Measurements from ENCODE around the gene KIZ.

Gene KIZ

DNA sequence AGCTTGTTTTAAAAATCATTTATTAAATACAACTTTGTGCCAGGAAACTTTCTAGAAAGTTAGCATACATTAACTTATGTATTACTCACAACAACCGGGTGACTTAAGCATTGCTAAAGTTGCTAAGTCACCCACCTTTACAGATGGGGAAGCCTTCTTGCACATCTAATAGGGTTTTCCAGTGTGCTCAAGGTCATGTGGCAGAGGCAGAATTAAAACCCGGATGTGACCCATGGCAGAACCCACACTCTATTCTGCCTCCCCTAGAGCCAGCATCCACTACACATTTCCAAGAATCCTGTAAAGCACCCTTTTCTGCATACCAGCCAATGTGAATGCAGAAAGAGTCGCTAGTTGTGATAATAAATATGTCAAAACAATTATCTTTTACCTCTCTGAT, 33.1 kb upstream of the KIZ start:
- no peak for DNase-seq
- no peak overlapping the region for H3K14ac ChIP-seq (ENCODE audit: low read length in 2 of 2)
- H4K8ac ChIP-seq (ENCODE audit: low read length): no peak overlapping the region
- no peak overlapping the region for H2AK5ac ChIP-seq (ENCODE audit: low read length, severe bottlenecking)
- no peaks in the 10 kb centered on the region for H3K9me3 ChIP-seq (ENCODE audit: control insufficient read depth, low read length)
- no peak overlapping the region for H4K91ac ChIP-seq (ENCODE audit: low read length)
- H3K18ac ChIP-seq (ENCODE audit: low read depth in 1 of 2, low read length in 2 of 2): no peak overlapping the region
- no peaks in the 10 kb centered on the region for H3K4me1 ChIP-seq (ENCODE audit: control insufficient read depth, insufficient read depth, low read depth, low read length)
- no peak overlapping the region for H3K4me2 ChIP-seq (ENCODE audit: low read length, poor library complexity, severe bottlenecking)
- no peak overlapping the region for H3K4me3 ChIP-seq (ENCODE audit: insufficient read depth in 1 of 2, low read depth in 1 of 2, low read length in 2 of 2)
- 95% methylated on average over 2 of the region's 3 CpGs for WGBS
- H3K23ac ChIP-seq (ENCODE audit: low read length in 2 of 2): no peak overlapping the region
- no peak overlapping the region for H2BK12ac ChIP-seq (ENCODE audit: low read length in 2 of 2)
- H3K79me1 ChIP-seq (replicated peaks; ENCODE audit: low read length, poor library complexity, severe bottlenecking): no peaks in the 10 kb centered on the region
- H3K27me3 ChIP-seq (ENCODE audit: control insufficient read depth in 1 of 2, insufficient read depth in 1 of 2, low read length in 2 of 2): peaks cover 46 to 77% of the 10 kb centered on the region in 2 experiments
- no peak overlapping the region for H3K4ac ChIP-seq (ENCODE audit: low read depth in 1 of 2, low read length in 2 of 2)
- no peak overlapping the region for H2AFZ ChIP-seq (ENCODE audit: low read depth, low read length)
- no peak overlapping the region for H2BK15ac ChIP-seq (ENCODE audit: low read depth, poor library complexity, severe bottlenecking)
- no peaks in the 10 kb centered on the region for H3K36me3 ChIP-seq (ENCODE audit: control insufficient read depth in 1 of 2, insufficient read depth in 2 of 2, low read depth in 1 of 2, low read length in 2 of 2)
- H3K9ac ChIP-seq (ENCODE audit: low read length): no peak overlapping the region
- no peak overlapping the region for H2BK5ac ChIP-seq (ENCODE audit: low read depth, low read length, poor library complexity, severe bottlenecking)
- no peak overlapping the region for H3K27ac ChIP-seq (ENCODE audit: low read length, poor library complexity, severe bottlenecking)
- no peak overlapping the region for H2BK120ac ChIP-seq (ENCODE audit: low read depth, low read length)

GRCh38 chr20:21096321-21097043, 29.4 kb upstream of the KIZ start:
- no peak overlapping the region for H2BK120ac ChIP-seq (ENCODE audit: low read depth, low read length)
- 36% methylated on average over 10 of the region's 10 CpGs for WGBS

DNA sequence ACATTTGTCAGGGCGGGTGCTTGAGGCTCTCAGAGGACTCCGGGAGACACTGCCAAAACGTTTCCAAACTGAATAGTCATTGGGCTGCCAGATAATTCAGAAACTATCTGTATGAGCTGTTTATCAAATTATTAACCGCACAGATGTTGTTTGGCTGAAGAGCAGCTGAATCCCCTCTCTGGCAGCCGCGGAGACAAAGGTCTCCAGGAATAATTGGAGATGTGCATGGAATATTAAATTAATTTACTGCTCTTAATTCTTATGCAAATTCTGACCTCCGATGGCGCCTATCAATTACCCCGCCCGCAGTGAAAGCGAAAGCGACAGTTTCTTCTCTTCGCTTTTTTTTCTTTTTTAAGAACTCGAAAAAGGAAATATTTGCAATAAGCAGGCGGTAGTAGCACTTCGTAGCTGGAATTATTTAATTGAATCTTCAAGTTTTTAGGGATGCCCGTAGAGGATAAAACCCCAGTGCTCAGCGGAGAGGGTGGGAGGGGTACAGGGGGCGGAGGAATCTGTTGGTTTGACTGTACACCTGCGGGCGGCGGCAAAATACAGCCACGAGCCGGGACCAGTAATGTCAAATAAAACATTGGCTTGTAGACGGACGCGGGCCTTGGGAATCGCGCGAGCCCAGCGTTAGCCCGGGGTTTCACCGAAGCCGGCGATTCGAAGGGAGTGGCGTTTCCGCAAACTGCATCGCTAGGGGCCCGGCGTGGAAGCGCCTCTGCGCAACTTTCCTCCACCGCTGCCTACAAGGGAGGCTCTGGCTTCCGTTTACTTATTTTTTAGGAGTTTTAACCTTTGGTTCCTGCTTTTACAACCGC, 25.9 kb upstream of the KIZ start:
- peak overlapping the region; percentile 59 for H3K4me2 ChIP-seq (ENCODE audit: low read length, poor library complexity, severe bottlenecking)
- H2AK5ac ChIP-seq (ENCODE audit: low read length, severe bottlenecking): no peak overlapping the region
- no peak overlapping the region for H3K4ac ChIP-seq (ENCODE audit: low read depth in 1 of 2, low read length in 2 of 2)
- under 1% methylated on average over 43 of the region's 46 CpGs for WGBS
- peaks cover 28% of the 10 kb centered on the region for H3K4me1 ChIP-seq (ENCODE audit: control insufficient read depth, insufficient read depth, low read depth, low read length)
- H3K14ac ChIP-seq (ENCODE audit: low read length in 2 of 2): no peak overlapping the region
- H3K27ac ChIP-seq (ENCODE audit: low read length, poor library complexity, severe bottlenecking): no peak overlapping the region
- H3K9me3 ChIP-seq (ENCODE audit: control insufficient read depth, low read length): no peaks in the 10 kb centered on the region
- H4K91ac ChIP-seq (ENCODE audit: low read length): no peak overlapping the region
- H4K8ac ChIP-seq (ENCODE audit: low read length): no peak overlapping the region
- peaks cover 79 to 88% of the 10 kb centered on the region in 2 experiments for H3K27me3 ChIP-seq (ENCODE audit: control insufficient read depth in 1 of 2, insufficient read depth in 1 of 2, low read length in 2 of 2)
- H3K18ac ChIP-seq (ENCODE audit: low read depth in 1 of 2, low read length in 2 of 2): no peak overlapping the region
- no peak overlapping the region for H2BK12ac ChIP-seq (ENCODE audit: low read length in 2 of 2)
- DNase-seq: peak; percentile 18
- peak overlapping the region; percentile 66 for H3K9ac ChIP-seq (ENCODE audit: low read length)
- H3K36me3 ChIP-seq (ENCODE audit: control insufficient read depth in 1 of 2, insufficient read depth in 2 of 2, low read depth in 1 of 2, low read length in 2 of 2): no peaks in the 10 kb centered on the region
- no peak overlapping the region for H2BK15ac ChIP-seq (ENCODE audit: low read depth, poor library complexity, severe bottlenecking)
- no peak overlapping the region for H3K23ac ChIP-seq (ENCODE audit: low read length in 2 of 2)
- H3K79me1 ChIP-seq (replicated peaks; ENCODE audit: low read length, poor library complexity, severe bottlenecking): no peaks in the 10 kb centered on the region
- H2BK5ac ChIP-seq (ENCODE audit: low read depth, low read length, poor library complexity, severe bottlenecking): no peak overlapping the region
- no peak overlapping the region for H2AFZ ChIP-seq (ENCODE audit: low read depth, low read length)
- H3K4me3 ChIP-seq (ENCODE audit: insufficient read depth in 1 of 2, low read depth in 1 of 2, low read length in 2 of 2): peak overlapping the region in 1 of 2 experiments; percentile 75
- H2BK120ac ChIP-seq (ENCODE audit: low read depth, low read length): no peak overlapping the region

More at GRCh38 chr20:21096321-21097043, 29.4 kb upstream of the KIZ start:
- H3K14ac ChIP-seq (ENCODE audit: low read length in 2 of 2): no peak overlapping the region
- H3K4me2 ChIP-seq (ENCODE audit: low read length, poor library complexity, severe bottlenecking): no peak overlapping the region
- H3K4me1 ChIP-seq (ENCODE audit: control insufficient read depth, insufficient read depth, low read depth, low read length): peaks cover 12% of the 10 kb centered on the region
- H3K4ac ChIP-seq (ENCODE audit: low read depth in 1 of 2, low read length in 2 of 2): no peak overlapping the region
- no peak overlapping the region for H3K23ac ChIP-seq (ENCODE audit: low read length in 2 of 2)
- no peak overlapping the region for H2BK5ac ChIP-seq (ENCODE audit: low read depth, low read length, poor library complexity, severe bottlenecking)
- no peaks in the 10 kb centered on the region for H3K9me3 ChIP-seq (ENCODE audit: control insufficient read depth, low read length)
- no peak overlapping the region for H3K27ac ChIP-seq (ENCODE audit: low read length, poor library complexity, severe bottlenecking)
- no peaks in the 10 kb centered on the region for H3K36me3 ChIP-seq (ENCODE audit: control insufficient read depth in 1 of 2, insufficient read depth in 2 of 2, low read depth in 1 of 2, low read length in 2 of 2)
- peak; percentile 52 for DNase-seq
- peaks cover 63 to 84% of the 10 kb centered on the region in 2 experiments for H3K27me3 ChIP-seq (ENCODE audit: control insufficient read depth in 1 of 2, insufficient read depth in 1 of 2, low read length in 2 of 2)
- H3K9ac ChIP-seq (ENCODE audit: low read length): no peak overlapping the region
- H2BK12ac ChIP-seq (ENCODE audit: low read length in 2 of 2): no peak overlapping the region
- H2BK15ac ChIP-seq (ENCODE audit: low read depth, poor library complexity, severe bottlenecking): no peak overlapping the region
- H3K79me1 ChIP-seq (replicated peaks; ENCODE audit: low read length, poor library complexity, severe bottlenecking): no peaks in the 10 kb centered on the region
- H3K4me3 ChIP-seq (ENCODE audit: insufficient read depth in 1 of 2, low read depth in 1 of 2, low read length in 2 of 2): no peak overlapping the region
- H2AFZ ChIP-seq (ENCODE audit: low read depth, low read length): no peak overlapping the region
- no peak overlapping the region for H2AK5ac ChIP-seq (ENCODE audit: low read length, severe bottlenecking)
- H4K8ac ChIP-seq (ENCODE audit: low read length): no peak overlapping the region
- H3K18ac ChIP-seq (ENCODE audit: low read depth in 1 of 2, low read length in 2 of 2): no peak overlapping the region
- H4K91ac ChIP-seq (ENCODE audit: low read length): no peak overlapping the region

Measured in mesenchymal stem cell (in vitro differentiated cells and primary cell).